ENCODE measurements around the gene TRMT112.
A peak's percentile ranks its signal among the peaks of the same experiment; 100 is the strongest.

The TRMT112 gene

DNA sequence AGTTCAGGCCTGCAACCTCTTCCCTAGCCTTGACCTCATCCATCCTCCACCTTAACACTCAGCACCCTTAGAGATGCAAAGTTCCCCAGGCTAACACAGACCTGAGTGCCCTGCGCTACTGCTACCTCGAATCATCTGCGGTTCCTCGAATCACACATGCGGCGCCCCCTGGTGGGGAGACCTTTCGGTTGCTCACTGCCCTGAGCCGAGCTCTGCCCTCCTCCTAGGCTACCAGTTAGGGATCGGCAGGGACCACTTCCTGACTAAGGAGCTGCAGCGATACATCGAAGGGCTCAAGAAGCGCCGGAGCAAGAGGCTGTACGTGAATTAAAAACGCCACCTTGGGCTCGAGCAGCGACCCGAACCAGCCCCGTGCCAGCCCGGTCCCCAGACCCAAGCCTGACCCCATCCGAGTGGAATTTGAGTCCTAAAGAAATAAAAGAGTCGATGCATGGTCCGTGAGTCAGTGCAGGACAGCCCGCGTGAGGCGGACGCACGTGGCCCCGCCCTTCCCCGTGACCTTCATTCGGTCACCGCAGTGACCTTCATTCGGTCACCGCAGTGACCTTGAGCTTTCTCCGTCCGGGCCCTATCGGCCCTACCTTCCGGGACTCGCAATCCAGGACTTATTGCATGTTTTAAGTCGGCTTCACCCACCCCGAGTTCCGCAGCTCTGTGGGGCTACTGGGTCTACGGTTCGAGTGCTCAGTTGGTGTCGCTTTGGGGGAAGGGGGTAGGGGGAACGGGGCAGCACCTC is 12.9 kb downstream of the TRMT112 start:
- TF ChIP-seq, protein P1, sequence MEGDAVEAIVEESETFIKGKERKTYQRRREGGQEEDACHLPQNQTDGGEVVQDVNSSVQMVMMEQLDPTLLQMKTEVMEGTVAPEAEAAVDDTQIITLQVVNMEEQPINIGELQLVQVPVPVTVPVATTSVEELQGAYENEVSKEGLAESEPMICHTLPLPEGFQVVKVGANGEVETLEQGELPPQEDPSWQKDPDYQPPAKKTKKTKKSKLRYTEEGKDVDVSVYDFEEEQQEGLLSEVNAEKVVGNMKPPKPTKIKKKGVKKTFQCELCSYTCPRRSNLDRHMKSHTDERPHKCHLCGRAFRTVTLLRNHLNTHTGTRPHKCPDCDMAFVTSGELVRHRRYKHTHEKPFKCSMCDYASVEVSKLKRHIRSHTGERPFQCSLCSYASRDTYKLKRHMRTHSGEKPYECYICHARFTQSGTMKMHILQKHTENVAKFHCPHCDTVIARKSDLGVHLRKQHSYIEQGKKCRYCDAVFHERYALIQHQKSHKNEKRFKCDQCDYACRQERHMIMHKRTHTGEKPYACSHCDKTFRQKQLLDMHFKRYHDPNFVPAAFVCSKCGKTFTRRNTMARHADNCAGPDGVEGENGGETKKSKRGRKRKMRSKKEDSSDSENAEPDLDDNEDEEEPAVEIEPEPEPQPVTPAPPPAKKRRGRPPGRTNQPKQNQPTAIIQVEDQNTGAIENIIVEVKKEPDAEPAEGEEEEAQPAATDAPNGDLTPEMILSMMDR (IDR thresholded peaks at IDR 0.05; ENCODE audit: low read depth, low read length, missing control alignments): peak; percentile 88
- DNase-seq (ENCODE audit: low read depth): peak; percentile 59
- in situ Hi-C loops (cut with HindIII; ENCODE audit: low sequenced_read_pairs): no loop called here
- H3K4me3 ChIP-seq (ENCODE audit: low read depth, low read length): peak overlapping the region; percentile 58

DNA sequence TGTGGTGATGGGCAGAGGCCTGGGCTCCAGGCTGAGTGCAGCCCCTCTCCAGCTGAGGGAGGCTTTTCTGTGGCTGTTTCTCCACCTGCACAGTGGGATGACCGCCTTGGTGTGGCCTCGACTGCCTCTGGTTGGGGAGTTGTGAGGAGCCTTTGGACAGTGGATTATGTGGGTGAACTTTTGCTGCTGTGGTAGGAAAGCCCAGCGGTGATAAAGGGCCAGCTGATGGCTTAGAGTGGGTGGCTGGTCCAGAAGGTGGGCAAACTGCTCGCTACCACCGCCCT is 13.4 kb downstream of the TRMT112 start:
- DNase-seq (ENCODE audit: low read depth): no peak
- TF ChIP-seq, protein P1 (IDR thresholded peaks at IDR 0.05; ENCODE audit: low read depth, low read length, missing control alignments): no peak
- H3K4me3 ChIP-seq (ENCODE audit: low read depth, low read length): peak overlapping the region; percentile 58
- in situ Hi-C loops (cut with HindIII; ENCODE audit: low sequenced_read_pairs): no loop called here

DNA sequence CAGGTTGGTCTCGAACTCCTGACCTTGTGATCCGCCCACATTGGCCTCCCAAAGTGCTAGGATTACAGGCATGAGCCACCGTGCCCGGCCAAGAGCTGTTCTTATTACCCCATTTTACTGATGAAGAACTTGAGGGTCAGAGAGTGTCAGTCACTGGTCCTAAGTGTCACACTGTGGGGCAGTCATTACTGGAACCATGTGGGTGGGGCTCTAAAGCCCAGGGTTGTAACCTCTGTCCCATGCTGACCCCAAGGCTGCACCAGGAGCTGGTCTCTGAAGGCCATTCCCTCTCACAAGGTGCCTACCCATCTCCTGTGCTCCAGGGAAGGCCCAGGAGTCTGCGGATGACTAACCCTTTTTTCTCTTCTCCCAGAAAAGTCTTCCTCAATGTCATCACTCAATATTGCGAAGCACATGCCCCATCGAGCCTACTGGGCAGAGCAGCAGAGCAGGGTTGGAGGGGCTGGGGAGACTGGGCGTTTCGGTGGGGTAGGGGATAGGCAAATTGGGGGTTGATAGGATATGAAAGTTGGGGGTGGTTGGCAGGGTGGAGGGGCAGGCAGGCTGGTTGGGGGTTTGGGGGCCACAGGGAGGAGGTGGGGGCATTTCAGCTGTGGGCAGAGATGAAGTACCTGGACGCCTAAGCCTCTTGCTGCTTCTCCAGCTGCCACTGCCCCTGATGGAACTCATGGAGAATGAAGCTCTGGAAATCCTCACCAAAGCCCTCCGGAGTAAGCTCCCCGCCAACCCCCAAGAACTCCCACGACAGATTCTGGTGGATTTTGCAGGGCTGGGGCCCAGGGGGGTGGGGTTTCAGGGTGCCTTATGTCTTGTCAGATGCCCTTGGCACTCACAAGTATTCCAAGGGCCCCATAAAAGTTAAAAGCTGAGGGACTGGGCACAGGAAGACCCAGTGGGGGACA is 14.0 kb downstream of the TRMT112 start:
- TF ChIP-seq, protein P1 (IDR thresholded peaks at IDR 0.05; ENCODE audit: low read depth, low read length, missing control alignments): no peak
- in situ Hi-C loops (cut with HindIII; ENCODE audit: low sequenced_read_pairs): no loop called here
- H3K4me3 ChIP-seq (ENCODE audit: low read depth, low read length): no peak overlapping the region
- DNase-seq (ENCODE audit: low read depth): no peak

DNA sequence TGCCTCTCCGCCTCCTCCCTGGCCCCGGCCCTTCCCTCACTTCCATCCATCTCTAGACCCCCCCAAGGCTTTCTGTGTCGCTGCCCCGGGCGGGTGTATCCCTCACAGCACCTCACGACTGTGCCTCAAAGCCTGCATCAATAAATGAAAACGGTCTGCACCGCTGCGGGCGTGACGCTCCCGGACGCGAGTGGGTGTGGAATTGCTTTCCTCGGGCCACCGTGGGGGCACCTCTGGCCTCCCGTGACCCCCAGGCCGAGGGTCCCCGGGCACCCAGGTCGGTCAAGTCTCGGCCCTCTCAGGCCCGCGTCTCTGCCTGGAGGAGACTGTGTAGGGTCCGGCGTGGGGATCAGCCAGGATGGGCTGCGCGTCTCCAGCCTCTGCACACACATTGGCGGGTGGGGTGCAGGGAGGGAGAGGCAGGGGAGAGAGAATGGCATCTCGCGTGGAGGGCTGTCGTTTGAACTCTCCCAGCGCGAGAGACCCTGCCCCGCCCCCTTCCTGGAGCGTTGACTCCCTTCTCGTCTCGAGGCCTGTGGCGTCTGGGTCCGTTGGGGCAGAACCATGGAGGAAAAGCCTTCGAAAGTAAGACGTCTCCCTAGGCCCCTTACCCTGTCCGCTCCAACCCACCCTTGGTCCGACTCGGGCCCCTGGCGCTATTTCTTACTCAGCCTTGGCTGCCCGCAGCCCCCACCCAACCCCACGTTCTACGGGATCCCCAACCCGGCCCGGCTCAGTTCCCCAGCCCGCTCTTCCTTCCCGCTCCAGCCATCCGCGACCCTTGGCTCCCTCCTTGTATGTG is 17.3 kb downstream of the TRMT112 start, which contains the start of gene CATSPERZ:
CATSPERZ (plus strand) TSS at position 512 of the 802 bp plus-strand sequence; CDS start at position 565, 53 bp downstream.
- TF ChIP-seq, protein P1 (IDR thresholded peaks at IDR 0.05; ENCODE audit: low read depth, low read length, missing control alignments): no peak
- DNase-seq (ENCODE audit: low read depth): no peak
- in situ Hi-C loops (cut with HindIII; ENCODE audit: low sequenced_read_pairs): no loop called here

DNA sequence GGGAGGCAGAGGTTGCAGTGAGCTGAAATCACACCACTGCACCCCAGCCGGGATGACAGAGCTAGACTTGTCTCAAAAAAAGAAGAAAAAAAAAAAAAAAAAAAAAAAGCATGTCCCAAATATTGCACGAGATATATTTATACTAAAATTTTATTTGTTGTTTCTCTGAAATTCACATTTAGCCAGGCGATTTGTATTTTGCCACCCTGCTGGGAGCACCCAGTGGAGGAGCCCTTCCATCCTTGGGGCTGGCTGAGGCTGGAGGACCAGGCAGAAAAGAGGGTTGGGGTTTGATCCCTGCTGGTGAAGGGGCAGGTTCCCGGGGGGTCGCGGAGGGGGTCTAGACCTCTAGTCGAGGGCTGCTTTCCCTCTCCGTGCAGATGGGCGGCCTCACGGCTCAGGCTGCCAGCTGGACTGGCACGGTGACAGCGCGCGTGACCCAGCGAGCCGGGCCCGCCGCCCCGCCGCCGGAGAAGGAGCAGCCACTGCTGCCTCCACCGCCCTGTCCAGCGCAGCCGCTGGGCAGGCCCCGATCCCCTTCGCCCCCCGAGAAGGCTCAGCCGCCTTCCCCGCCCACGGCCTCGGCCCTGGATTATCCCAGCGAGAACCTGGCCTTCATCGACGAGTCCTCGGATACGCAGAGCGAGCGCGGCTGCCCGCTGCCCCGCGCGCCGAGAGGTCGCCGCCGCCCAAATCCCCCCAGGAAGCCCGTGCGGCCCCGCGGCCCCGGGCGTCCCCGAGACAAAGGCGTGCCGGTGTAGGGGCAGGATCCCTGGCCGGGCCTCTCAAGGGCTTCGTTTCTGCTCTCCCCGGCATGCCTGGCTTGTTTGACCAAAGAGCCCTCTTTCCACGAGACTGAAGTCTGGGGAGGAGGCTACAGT is 18.2 kb downstream of the TRMT112 start:
- TF ChIP-seq, protein P1 (IDR thresholded peaks at IDR 0.05; ENCODE audit: low read depth, low read length, missing control alignments): no peak
- in situ Hi-C loops (cut with HindIII; ENCODE audit: low sequenced_read_pairs): no loop called here
- DNase-seq (ENCODE audit: low read depth): no peak
- H3K4me3 ChIP-seq (ENCODE audit: low read depth, low read length): no peak overlapping the region

More for the DNA sequence above, 17.3 kb downstream of the TRMT112 start, which contains the start of gene CATSPERZ:
- H3K4me3 ChIP-seq (ENCODE audit: low read depth, low read length): peak within 1 kb of the TSS; percentile 0
